GM12873 (cell line): ENCODE measurements around the gene SORCS2.

Experiments used
- TF ChIP-seq, protein P1 (sequence below): IDR thresholded peaks from 2 replicates; pipeline ENCODE4 v1.5.1; 2012; ENCODE audit warnings: low read depth, mild to moderate bottlenecking, moderate library complexity, low read length, control low read depth; ENCODE audit not compliant: insufficient read depth; ENCODE audit errors: missing control alignments

Gene SORCS2

DNA sequence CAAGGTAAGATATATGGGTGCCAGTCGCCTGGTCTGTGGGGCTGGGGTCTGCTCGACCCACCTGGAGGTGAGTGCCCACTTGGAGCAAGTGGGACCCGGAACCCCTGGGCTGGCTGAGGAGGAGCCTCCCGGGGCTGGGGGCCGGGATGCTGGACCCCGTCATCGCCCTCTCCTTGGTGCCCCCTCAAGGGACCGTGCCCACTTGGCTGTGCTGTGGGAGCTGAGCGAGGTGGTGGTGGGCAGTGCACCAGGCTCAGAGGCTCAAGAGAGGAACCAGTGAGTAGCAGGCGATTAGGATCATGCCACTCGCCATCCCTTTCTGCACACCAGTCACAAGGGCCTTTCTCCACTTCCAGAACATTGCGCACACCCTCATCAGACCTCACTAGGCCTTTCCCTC, 446.2 kb downstream of the SORCS2 start:
- TF ChIP-seq, protein P1, sequence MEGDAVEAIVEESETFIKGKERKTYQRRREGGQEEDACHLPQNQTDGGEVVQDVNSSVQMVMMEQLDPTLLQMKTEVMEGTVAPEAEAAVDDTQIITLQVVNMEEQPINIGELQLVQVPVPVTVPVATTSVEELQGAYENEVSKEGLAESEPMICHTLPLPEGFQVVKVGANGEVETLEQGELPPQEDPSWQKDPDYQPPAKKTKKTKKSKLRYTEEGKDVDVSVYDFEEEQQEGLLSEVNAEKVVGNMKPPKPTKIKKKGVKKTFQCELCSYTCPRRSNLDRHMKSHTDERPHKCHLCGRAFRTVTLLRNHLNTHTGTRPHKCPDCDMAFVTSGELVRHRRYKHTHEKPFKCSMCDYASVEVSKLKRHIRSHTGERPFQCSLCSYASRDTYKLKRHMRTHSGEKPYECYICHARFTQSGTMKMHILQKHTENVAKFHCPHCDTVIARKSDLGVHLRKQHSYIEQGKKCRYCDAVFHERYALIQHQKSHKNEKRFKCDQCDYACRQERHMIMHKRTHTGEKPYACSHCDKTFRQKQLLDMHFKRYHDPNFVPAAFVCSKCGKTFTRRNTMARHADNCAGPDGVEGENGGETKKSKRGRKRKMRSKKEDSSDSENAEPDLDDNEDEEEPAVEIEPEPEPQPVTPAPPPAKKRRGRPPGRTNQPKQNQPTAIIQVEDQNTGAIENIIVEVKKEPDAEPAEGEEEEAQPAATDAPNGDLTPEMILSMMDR = no peak

DNA sequence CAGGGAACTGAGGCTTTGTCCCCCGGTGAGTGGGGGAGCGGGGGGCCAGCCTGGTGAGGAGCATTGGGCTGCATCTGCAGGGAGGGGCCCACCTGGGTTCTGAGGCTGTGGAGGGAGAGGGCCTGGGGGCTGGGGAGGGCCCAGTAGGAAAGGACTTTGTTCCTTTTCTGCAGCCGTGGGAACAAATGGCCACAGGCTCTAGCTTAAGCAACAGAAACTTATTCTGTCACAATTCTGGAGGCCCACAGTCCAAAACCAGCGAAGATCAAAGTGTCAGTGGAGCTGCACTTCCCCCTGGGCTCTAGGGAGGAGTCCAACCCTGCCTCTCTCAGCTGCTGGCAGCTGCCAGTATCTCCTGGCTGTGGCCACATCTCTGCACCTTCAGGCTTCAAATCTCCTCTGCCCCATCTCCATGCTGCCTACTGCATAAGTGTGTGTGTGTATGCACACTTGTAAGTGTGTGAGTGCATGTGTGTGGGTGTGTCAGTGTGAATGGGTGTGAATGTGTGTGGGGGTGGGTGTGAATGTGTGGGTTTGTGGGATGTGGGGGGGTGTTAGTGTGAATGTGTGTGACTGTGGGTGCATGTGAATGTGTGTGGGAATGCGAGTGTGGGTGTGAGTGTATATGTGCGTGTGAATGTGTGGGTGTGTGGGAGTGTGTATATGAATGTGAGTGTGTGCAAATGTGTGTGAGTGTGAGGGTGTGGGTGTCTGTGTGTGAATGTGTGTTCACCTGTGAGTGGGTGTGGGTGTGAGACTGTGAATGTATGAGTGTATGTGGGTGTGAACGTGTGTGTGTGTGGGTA, 446.8 kb downstream of the SORCS2 start:
- TF ChIP-seq, protein P1 = no peak

DNA sequence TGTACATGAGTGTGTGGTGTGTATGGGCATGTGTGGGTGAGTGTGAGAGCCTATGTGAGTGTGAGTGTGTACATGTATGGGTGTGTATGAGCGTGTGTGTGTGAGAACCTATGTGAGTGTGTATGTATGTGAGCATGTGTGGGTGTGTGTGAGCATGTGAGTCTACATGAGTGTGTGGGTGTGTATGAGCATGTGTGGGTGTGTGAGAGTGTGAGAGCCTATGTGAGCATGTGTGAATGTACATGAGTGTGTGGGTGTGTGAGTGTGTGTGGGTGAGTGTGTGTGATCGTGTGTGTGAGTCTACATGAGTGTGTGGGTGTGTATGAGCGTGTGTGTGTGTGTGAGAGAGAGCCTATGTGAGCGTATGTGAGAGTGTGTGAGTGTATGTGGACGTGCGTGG, 447.8 kb downstream of the SORCS2 start:
- TF ChIP-seq, protein P1 = no peak

DNA sequence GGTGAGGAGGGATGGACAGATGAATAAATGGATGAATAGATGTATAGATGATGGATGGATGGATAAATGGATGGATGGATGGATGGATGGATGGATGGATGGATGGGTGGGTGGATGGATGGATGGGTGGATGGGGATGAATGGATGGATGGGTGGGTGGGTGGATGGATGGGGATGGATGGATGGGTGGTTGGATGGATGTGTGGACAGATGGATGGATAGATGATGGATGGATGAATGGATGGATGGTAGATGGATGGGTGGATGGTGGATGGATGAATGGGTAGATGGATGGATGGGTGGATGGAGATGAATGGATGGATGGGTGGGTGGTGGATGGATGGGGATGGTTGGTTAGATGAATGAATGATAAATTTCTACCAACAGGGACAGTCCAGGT, 449.4 kb downstream of the SORCS2 start:
- TF ChIP-seq, protein P1 = no peak

DNA sequence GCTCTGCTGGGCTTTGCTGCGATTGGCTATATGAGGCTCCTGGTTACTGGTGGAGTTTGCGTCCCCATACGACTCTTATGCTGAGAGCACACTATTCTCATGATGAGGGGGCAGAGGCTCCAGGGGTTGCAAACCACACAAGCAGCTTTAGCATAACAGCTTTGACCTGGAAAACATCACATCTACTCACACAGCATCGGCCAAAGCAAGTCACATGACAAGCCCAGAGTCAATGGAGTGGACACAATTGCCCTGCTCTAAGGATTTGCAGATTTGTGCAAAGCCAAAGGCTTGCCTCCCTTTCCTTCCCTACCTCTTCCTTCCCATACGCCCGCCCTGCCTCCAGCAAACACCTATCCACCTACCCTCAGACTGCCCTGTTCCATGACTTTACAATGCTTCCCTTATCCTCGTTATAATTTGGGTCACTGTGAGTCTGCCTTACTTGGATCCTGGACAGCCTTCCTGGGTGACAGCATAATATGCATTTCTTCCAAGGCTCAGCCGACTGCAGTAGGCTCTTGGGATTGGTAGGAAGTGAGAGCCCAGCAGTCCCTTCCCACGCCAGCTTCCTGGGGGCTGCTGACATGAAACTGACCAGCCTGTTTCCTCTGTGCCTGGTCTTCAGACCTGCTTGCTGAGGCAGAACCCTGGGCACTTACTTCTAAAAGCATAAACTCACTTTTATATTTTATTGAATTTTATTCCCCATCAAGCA, 450.6 kb downstream of the SORCS2 start:
- TF ChIP-seq, protein P1 = no peak

DNA sequence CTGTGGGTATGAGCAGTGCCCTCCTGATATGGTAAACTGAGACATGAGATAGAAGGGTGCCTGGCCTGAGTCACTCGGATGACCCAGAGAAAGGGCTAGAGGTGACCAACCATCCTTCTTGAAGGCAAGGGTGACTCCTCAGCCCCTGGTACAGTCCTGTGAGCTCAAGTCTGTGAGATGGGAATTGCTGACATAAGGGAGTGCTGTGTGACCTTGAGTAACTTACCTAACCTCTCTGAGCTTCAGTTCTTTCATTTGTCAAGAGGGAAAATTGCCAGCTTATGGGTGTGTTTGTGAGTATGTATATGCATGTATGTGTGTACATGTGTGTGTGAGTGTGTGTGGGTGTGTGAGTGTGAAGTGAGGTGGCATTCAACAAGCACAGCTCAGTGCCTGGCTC, 452.8 kb downstream of the SORCS2 start:
- TF ChIP-seq, protein P1 = no peak

DNA sequence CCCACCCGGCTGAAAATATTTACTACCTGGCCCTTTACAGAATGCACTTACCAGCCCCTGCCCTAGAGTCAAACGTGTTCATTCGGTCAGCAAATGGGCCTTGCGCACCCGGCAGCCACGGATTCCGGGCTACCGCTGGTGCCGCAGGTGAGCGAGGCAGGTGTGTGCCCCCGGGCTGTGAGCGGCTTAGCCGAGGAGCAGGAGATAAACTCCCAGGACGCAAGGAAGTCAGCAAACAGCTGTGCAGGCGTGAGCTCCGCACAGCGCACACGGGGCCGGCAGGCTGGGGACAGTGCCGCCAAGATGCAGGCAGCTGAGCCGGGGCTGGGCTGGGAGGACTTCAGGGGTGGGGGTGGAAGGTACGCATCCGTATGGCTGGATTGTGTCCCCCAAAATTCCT, 453.6 kb downstream of the SORCS2 start:
- TF ChIP-seq, protein P1 = no peak
